Subcutaneous adipose tissue (tissue), 4 donors: ENCODE measurements around the gene SELENOM. TPM values are rescaled to one million over a fixed set of nuclear protein-coding genes. Genes with fewer than 3 reads are reported as not detected.

ENCODE experiments used
- total RNA-seq, 4 donors: library from RNA; depleted of rRNA; stranded (reverse); fragments of >200 nt; gene quantifications; one replicate each; pipeline ENCODE4 v1.1.0, GENCODE V29; 2016
- TF ChIP-seq, protein P1 (sequence below): fragments of 450-650 bp; IDR thresholded peaks from one replicate; pipeline ENCODE4 v1.5.1; 2016; ENCODE audit warnings: low read depth, mild to moderate bottlenecking, control low read depth, antibody characterized with exemption, moderate library complexity

Gene SELENOM
- total RNA-seq, 4 donors from 2014 or later, result 226 to 360 (median 279) TPM

DNA sequence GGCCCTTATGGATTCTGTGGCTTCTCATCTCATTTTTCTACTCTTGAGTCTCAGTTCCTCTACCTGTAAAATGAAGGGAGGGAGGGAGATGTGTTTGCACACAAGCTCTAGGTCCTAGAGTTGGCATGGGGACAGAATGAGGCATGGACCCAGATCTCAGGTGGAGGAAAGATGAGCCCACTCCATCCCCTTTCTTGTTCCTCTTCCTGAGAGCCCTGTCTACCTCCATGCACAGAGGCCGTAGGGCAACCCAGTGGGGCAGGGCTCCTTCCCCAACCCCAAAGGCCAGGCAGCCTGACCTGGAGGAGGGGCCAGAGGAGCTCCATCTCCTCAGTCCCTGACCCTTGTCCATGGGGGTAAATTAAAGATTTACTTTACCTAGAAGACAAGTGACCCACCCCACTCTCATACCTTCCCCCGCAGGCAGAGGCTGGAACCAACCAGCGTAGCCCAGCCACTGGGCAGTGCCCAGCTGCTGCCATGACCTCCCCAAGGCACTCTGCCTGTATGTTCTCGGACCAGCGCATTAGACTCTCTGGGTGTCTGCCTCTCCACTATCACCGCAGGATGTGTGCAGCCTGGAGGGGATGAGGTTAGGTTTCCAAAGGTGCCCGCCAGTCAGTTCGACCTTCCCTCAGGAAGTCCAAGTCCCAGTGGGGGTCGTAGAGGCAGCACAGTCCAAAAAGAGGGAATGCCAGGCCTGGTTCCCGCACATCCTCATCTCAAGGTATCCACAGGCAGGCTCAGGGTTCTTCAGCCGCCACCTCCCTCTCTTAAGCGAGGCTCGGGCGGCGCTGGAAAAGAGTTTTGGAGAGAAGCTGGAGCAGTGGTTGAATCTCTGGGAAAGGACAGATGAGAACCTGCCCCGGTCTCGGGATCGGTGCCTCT lies 23.2 kb downstream of the SELENOM start:
- TF ChIP-seq, protein P1, sequence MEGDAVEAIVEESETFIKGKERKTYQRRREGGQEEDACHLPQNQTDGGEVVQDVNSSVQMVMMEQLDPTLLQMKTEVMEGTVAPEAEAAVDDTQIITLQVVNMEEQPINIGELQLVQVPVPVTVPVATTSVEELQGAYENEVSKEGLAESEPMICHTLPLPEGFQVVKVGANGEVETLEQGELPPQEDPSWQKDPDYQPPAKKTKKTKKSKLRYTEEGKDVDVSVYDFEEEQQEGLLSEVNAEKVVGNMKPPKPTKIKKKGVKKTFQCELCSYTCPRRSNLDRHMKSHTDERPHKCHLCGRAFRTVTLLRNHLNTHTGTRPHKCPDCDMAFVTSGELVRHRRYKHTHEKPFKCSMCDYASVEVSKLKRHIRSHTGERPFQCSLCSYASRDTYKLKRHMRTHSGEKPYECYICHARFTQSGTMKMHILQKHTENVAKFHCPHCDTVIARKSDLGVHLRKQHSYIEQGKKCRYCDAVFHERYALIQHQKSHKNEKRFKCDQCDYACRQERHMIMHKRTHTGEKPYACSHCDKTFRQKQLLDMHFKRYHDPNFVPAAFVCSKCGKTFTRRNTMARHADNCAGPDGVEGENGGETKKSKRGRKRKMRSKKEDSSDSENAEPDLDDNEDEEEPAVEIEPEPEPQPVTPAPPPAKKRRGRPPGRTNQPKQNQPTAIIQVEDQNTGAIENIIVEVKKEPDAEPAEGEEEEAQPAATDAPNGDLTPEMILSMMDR, result no peak

- TF ChIP-seq, protein P1, result no peak
These were observed 24.0 kb downstream of the SELENOM start for GRCh38 chr22:31083377-31083768.

DNA sequence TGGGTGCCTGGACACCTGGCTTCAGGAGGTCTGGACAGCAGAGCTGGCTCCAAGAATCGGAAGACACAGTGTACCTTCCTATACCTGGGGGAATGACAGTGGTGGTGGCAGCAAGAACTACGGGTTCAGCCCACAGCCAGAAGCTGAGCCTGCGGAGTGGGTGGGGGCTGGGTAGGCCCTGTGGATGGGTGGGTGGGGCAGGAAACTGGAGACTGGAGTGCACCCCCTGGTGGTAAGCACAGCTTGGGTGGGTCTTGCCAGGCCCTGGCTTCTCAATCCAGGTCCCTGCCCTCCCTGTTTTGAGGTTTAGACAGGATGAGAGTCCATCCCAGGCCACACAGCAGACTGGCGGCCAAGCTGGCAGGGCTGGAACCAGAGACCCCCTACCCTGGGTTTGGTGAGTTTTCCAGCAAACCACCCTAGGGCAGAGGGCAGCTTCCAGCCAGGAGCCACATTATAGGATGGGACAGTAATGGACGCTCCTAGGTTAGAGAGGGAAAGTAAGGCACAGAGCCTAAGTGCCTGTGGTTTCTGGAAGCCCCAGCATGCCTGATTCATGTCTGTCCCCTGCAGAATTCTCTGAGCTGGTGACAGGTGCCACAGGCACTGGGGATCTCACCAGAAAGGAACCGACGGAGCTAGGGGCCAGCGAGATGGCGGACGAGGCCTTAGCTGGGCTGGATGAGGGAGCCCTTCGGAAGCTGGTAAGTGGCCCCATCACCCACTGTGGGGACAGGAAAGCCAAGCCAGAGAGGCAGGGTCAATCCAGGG lies 24.6 kb downstream of the SELENOM start:
- TF ChIP-seq, protein P1, result no peak

GRCh38 chr22:31081963-31082605 lies 25.3 kb downstream of the SELENOM start:
- TF ChIP-seq, protein P1, result no peak

GRCh38 chr22:31080848-31081649 lies 26.3 kb downstream of the SELENOM start, which contains the start of gene SMTN:
Gene SMTN (plus strand): TSS chr22:31081318. CDS start chr22:31083259, 1,941 bp downstream.
- TF ChIP-seq, protein P1, result no peak

DNA sequence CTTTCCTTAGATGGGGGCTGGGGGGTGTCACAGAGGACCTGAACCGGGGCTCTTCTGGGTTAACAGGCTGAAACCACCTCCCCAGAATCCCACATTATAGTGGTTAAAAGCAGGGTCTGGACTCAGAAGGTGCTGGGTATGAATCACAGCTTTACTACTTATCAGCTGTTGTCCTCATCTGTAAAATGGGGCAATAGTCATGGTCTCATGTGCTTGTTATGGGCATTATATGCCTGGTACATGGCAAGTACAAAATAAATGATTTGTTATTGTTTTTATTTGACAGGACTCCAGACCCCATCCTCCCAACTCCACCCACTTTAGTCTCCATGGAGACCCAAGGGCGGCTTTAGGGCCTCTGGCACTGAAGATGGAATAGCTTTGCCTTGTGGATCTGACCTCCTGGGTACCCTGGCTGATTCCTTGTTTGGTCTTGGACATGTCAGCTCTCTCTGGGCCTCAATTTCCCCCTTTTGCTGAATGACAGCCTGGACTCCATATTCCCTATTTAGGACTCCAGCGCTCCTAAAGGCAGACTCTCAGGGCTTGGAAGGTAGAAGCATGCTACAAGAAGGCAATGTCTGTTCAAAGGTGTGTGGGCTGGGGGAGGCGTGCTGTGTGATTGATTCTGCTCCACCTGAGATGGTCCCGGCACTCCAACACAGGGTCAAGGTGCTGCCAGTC lies 27.1 kb downstream of the SELENOM start:
- TF ChIP-seq, protein P1, result no peak
